ENCODE data around the gene GGCT. TPM values are rescaled to one million over a fixed set of nuclear protein-coding genes. Genes with fewer than 3 reads are reported as not detected.

Gene GGCT
- total RNA-seq, 4 donors from 2014 or later: 3.6 to 21.3 (median 16.5) TPM

DNA sequence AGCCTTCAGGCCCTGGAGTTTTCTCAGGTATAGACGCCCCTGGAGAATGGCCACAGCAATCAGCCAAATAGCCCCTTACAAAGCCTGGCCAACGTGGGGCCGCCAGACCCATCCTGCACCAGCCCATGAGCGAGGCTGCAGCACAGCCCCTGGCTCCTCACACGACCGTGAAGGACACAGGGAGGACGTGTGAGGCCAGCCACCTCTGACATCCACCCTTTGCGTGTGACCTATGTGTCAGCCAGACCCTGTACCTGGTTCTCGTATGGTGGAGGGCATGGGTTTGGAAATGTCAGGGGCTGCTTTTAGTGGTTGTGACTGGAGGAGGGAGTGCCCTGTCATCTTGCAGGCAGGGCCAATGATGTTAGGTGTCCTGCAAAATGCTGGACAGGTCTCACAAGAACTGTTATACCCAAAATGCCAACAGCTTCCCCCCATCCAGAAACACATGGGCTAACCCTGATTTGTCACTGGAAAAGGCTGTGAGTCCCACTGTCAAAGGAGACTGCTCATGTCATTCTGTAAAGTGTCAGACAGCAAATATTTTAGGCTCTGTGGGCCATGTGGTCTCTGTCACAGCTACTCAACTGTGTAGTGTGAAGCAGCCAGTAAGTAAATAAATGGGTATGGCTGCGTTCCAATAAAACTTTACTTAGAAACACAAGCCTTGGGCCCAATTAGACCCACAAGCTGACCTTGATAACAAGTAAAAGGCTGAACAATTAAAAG is 56.0 kb downstream of the GGCT start:
- intact Hi-C loops (cut with DNase I; ENCODE audit: low total_unique reads) (no loop called here), in situ Hi-C loops (cut with MboI; ENCODE audit: low pct_ligation_motif_present in 1 of 4, low pct_unique_long_range_greater_than_20kb in 1 of 4, low sequenced_read_pairs in 3 of 4) (no loop called here)
- H3K4me1 ChIP-seq: no peaks in the 10 kb centered on the region
- H3K4me3 ChIP-seq: no peak overlapping the region
- peaks cover 0 to 13% (median 3%) of the 10 kb centered on the region in 4 donors for H3K36me3 ChIP-seq
- H3K27me3 ChIP-seq: no peaks in the 10 kb centered on the region
- no peak for TF ChIP-seq POLR2A (IDR thresholded peaks at IDR 0.05)
- TF ChIP-seq, protein P1, sequence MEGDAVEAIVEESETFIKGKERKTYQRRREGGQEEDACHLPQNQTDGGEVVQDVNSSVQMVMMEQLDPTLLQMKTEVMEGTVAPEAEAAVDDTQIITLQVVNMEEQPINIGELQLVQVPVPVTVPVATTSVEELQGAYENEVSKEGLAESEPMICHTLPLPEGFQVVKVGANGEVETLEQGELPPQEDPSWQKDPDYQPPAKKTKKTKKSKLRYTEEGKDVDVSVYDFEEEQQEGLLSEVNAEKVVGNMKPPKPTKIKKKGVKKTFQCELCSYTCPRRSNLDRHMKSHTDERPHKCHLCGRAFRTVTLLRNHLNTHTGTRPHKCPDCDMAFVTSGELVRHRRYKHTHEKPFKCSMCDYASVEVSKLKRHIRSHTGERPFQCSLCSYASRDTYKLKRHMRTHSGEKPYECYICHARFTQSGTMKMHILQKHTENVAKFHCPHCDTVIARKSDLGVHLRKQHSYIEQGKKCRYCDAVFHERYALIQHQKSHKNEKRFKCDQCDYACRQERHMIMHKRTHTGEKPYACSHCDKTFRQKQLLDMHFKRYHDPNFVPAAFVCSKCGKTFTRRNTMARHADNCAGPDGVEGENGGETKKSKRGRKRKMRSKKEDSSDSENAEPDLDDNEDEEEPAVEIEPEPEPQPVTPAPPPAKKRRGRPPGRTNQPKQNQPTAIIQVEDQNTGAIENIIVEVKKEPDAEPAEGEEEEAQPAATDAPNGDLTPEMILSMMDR (IDR thresholded peaks at IDR 0.05): no peak
- no peak for TF ChIP-seq EP300 (IDR thresholded peaks at IDR 0.05; ENCODE audit: low read depth)
- no peak for TF ChIP-seq POLR2AphosphoS5 (IDR thresholded peaks at IDR 0.05)
- no peaks in the 10 kb centered on the region for H3K9me3 ChIP-seq
- H3K27ac ChIP-seq: no peak overlapping the region
- no peak for DNase-seq
- WGBS, 2 donors (ENCODE audit: low coverage in 1 of 2): 80% methylated on average over 7 of the region's 10 CpGs; no CpG with 5 or more reads in 1 of the 2 donors

DNA sequence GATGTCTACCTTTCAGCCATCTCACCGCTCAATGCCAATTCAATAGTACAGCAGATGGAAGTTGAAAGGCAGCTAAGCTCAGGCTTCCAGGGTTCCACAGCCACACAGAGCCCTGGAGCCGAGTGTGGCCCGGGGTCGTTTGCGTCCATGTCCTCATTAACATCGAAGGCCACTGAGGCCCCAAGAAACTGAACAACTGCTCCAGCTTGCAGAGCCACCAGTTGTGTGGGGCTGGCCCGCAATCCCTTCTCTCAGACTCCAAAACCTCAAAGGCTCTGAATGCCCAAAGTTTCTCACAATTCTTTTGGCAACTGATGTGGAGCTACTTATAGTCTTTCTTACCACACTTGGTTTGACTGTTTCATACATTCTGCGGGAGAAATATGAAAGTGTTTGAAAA is 57.2 kb downstream of the GGCT start:
- in situ Hi-C loops (cut with MboI; ENCODE audit: low pct_ligation_motif_present in 1 of 4, low pct_unique_long_range_greater_than_20kb in 1 of 4, low sequenced_read_pairs in 3 of 4) (no loop called here), intact Hi-C loops (cut with DNase I; ENCODE audit: low total_unique reads) (no loop called here)
- 98 to 100% methylated on average over 3 to 8 of the region's 8 CpGs for WGBS, 2 donors (ENCODE audit: low coverage in 1 of 2)
- H3K27ac ChIP-seq: no peak overlapping the region
- peaks cover 0 to 13% (median 3%) of the 10 kb centered on the region in 4 donors for H3K36me3 ChIP-seq
- H3K4me3 ChIP-seq: no peak overlapping the region
- DNase-seq: no peak
- H3K9me3 ChIP-seq: no peaks in the 10 kb centered on the region
- no peak for TF ChIP-seq POLR2A (IDR thresholded peaks at IDR 0.05)
- TF ChIP-seq, protein P1 (IDR thresholded peaks at IDR 0.05): no peak
- no peak for TF ChIP-seq POLR2AphosphoS5 (IDR thresholded peaks at IDR 0.05)
- TF ChIP-seq EP300 (IDR thresholded peaks at IDR 0.05; ENCODE audit: low read depth): no peak
- no peaks in the 10 kb centered on the region for H3K4me1 ChIP-seq
- H3K27me3 ChIP-seq: no peaks in the 10 kb centered on the region

Other genes with a start within 250 kb of the GGCT start
- 10 to 100 TPM; 60.8 to 83.0 (median 69.6) TPM for gene ZNRF2, start 220.2 kb downstream of the GGCT start, total RNA-seq
- gene NOD1, start 26.0 kb downstream of the GGCT start, total RNA-seq: 10 to 100 TPM; 12.4 to 18.3 (median 15.6) TPM
- 10 to 100 TPM; 20.6 to 69.4 (median 34.5) TPM for gene GARS1, start 90.0 kb upstream of the GGCT start, total RNA-seq
- gene CRHR2, start 177.6 kb upstream of the GGCT start, total RNA-seq: not detected
- gene INMT, start 247.3 kb upstream of the GGCT start, total RNA-seq: 10 to 100 TPM in 1 of 4 donors, 1 to 10 TPM in 3; 3.8 to 15.5 (median 8.7) TPM